Suppressor macrophage (primary cell): Measurements from ENCODE around the gene CR1L.
"Not testable (repeated sequence)": the region's sequence is repeated elsewhere in the genome, so short reads cannot be mapped to it uniquely, and the experiment has no call there.

Experiments
- DNase-seq, 4 experiments: peaks; one replicate each; pipeline ENCODE4 v3.0.0-alpha.2; 2020 to 2022

The CR1L gene

DNA sequence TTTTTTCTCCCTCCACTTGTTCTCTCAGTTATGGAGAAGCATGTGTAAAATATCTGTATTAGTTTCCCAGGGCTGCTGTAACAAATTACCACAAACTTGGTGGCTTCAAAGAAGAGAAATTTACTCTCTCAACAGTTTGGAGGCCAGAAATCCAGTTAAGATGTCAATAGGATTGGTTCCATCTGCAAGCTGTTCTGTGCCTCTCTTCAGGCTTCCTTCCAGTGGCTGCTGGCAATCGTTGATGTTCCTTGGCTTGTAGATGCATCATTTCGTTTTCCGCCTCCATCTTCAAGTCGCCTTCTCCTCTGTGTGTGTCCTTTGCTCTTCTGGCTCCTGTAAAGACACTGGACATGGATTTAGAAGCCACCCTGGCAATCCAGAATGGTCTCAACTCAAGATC is 45.6 kb downstream of the CR1L start:
- DNase-seq, result not testable (repeated sequence)

DNA sequence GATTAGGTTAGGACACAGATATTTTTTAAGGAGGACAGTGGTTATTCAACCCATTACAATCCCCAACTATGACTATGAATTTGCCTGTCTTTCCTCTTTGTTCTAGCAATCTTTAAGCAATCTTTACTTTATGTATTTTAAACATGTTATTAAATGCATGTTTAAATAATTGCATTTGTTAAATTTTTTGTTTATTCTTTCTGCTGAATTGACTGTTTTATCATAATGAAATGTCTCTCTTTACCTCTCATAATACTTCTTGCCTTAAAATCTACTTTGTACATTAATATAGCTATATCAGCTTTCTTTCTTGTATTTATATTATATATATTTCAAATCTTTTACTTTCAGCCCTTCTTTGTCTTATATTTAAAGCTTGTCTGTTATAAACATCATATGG is 46.1 kb downstream of the CR1L start:
- DNase-seq, result no peak

DNA sequence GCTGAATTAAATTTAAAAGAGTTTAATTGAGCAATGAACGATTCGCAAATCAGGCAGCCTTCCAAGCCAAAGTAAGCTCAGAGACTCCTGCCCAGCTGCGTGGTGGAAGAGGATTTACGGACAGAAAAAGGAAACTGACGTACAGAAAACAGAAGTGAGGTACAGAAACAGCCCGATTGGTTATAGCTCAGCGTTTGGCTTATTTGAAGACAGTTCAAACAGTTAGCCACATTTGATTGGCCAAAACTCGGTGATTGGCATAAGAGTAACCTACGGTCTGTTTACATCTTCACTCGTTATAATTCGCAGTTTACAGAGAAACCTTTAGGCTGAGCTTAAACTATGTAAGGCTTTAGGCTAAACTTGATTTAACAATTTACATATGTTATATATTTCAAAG is 46.9 kb downstream of the CR1L start:
- DNase-seq, result no peak

DNA sequence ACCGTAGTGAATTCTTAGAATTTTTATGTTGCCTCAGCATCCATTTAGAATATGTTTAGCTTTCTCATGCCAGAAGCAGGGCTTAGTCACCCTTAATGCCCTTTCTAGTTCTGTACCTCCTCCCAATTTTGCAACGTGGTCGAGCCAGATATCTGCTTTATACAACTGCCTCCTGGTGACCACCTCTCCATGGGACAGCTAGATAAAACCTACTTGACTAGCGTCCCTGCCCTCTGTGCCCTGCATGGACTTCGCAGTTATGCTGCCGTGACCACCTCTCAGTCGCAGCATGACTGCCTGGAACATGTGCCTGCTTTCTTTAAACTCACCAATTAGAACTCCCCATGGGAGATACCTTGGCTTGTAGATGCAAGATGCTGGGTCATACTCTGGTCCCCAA is 47.4 kb downstream of the CR1L start:
- DNase-seq, result not testable (repeated sequence)

DNA sequence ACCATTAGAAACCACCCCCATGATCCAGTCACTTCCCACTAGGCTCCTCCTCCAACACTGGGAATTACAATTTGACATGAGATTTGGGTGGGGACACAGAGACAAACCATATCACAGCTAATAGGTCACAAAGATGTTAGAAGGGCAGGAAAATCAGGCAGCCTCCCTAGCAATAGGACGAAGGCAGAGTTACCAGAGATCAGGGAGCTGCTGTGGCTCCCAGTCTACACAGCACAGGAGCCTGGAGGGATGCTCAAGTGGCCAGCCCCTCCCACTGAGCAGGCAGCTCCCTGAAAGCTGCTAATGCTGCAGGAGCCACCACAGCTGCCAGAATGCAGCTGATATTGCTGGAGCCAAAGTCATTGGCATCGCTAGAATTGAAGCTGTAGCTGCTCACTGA is 51.0 kb downstream of the CR1L start:
- no peak for DNase-seq

DNA sequence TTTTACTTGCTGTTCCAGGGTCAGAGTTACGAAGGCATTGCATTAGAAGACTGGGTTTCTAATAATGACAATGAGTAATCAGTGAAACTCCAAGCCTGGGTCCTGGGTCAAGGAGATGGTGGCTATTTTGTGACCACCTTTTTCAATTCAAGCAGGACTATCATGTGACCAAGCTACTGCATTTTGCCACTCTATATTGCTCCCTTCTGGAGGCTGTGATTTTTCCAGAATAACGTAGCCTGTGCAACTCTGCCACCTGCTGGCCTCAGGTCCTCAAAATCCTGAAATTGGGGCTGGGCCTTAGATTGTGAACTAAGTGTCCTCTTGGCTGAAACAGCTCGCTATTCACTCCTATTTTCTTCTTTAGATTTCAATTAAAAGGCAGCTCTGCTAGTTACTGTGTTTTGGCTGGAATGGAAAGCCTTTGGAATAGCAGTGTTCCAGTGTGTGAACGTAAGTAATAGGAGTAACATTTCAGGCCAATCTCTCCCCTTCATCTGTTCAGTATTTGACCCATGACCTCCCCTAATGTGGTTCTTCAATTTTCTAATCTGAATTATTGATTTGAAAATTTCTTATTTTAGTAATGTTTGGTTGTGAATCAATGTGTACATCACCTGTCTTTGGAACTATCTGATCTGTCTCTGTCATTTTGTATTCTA is 54.0 kb downstream of the CR1L start:
- peak; percentile 64 to 76 (median 71) for DNase-seq

DNA sequence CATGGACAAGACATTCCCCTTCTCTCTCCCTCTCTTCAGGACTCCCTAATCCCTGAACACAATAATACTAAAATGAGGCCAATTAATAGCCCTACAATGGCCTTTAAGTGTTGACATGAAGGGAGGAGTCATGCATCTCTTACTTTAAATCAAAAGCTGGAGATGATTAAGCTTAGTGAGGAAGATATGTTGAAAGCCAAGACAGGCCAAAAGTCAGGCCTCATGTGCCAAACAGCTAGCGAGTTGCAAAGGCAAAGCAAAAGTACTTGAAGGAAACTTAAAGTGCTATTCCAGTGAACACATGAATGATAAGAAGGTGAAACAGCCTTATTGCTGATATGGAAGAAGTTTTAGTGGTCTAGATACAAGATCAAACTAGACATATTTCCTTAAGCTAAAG is 57.4 kb downstream of the CR1L start:
- no peak for DNase-seq

DNA sequence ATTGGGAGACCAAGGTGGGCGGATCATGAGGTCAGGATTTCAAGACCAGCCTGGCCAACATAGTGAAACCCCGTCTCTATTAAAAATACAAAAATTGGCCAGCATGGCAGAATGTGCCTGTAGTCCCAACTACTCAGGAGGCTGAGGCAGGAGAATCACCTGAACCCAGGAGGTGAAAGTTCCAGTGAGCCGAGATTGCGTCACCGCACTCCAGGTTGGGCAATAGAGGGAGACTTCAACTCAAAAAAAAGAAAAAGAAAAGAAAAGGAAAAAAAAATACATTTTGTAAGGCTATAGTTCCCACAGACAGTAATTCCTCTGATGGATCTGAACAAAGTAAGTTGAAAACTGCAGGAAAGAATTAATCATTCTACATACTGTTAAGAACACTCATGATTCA is 58.8 kb downstream of the CR1L start:
- no peak for DNase-seq

DNA sequence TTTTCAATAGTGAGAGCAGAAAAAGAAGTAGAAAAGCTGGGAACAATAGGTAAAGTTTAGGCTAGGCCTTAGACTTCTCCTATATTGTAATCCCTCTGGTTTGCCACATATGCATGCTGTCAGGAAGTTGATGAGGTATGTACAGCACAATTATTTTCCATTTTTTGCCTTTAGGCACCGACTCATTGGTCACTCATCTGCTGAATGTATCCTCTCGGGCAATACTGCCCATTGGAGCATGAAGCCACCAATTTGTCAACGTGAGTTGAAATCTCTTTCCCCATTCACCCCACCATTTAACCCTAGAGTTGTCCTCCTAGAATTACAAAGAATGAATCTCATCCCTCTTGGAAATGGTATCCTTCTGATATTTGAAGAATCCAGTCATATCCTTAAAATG is 63.1 kb downstream of the CR1L start:
- DNase-seq, result not testable (repeated sequence)

DNA sequence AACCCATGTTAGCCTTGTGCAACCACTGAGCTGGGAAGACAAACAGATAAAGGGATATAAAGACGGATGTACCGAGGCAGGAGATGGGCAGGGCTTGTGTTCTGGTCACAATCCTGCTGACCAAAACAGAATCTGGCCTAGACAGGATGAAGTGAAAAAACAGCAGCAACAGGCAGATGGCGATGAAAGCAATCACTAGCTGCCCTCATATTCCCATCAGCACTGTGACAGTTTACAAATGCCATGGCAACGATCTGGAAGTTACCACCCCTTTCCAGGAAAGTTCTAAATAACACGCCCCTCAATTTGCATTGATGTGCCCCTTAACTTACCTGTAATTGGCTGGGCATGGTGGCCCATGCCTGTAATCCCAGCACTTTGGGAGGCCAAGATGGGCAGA is 66.4 kb downstream of the CR1L start:
- DNase-seq, result peak in 2 of 4 experiments; percentile 8 to 25

DNA sequence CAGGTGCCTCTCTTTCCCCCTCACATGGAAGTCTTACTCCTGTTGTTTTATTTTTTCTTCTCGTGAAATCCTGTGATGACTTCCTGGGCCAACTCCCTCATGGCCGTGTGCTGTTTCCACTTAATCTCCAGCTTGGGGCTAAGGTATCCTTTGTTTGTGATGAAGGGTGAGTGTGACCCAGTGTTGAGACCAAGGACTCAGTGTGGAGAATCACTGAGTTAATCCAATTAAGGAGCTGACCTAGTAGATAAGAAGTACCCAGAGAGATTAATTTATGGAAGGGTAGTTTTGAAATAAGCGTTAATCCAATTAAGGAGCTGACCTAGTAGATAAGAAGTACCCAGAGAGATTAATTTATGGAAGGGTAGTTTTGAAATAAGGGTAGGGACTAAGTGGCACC is 67.8 kb downstream of the CR1L start:
- not testable (repeated sequence) for DNase-seq

DNA sequence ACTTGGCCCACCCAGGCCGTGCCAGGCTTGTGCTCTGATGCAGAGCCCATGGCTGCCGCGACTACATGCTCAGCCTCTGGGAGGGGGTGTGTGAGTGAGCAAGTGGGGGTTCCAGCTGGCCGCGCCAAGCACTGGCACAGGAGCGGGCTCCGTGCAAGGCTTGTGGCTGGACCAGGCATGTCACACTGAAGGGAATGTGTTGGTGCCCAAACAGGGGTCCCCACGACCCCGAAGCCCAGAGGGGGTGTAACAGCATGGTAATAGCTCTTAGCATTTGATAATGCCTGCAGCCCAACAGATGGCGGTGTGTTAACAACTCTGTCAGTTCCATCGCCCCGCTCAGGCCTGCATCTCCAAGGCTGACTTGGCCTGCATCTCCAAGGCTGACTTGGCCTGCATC is 68.6 kb downstream of the CR1L start:
- no peak for DNase-seq

DNA sequence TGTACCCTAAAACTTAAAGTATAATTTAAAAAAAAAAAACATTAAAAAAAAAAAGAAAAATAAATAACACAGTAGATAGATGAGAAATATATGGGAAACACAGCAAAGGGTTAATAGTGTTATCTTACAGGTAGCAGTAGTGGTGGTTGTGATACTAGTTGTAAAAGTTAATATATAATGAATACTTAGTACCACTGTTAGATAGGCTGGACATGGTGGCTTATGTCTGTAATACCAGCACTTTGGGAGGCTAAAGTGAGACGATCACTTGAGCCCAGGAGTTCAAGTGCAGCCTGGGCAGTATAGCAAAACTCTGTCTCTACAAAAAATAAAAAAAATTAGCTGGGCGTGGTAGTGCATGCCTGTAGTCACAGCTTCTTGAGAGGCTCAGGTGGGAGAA is 74.3 kb downstream of the CR1L start:
- DNase-seq, result no peak

DNA sequence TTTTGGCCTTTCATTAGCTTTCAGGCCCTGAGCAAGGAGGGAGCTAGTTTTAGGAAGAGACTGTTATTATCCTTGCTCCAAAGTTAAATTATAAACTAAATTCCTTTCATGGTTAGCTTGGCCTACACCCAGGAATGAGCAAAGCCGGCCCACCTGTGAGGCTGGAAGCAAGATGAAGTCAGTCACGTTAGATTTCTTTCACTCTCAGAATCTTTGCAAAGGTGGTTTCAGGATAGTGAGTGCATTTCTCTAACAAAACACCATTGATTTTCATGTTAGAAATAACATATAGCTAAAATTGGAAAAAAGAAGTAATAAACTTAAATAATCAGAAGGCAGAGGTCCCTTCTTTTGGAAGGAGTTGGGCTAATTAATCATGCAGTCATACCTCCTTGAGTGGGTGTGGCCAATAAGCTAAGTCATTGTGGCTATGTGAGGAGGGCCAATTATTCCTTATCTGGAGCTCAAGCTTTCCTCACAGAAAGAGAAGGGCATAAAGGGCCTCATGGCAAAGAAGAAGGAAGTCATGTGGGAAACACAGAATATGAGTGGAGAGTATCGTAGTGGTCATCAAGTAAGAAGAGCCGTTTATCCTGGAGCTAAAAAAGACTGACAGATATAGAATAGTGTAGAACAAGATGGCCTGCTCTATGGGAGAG is 83.4 kb downstream of the CR1L start:
- DNase-seq, result peak in 3 of 4 experiments; percentile 6 to 19 (median 15)

DNA sequence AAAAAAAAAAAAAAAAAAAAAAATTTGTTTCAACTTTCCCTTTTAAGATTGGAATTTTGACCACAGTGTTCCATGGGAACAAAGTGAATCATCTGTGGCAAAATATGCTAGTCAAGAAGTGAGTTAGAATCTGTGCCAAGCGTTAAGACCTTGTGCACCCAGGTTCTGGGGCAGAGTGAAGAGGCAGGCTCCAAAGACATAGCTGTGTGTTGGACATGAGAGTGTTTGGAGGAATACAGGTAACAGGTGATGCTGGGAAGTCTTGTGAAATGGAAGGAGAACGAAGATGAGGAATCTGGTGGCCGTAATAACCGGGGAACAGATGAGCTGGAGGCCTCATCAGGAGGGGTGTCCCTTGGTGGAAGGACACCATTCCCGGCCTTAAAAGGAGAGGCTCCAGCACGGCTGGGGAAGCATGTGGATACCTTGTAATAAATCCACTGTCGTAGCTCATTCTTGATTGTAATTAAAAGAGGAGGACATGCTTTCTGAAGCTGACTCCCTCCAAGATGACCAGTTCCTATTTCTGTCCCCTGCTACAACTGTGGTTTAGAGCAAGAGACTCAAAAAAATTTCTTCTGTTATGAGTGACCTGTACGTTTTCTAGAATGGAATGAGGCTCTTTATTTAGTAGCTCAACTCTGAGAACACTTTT is 92.7 kb downstream of the CR1L start:
- DNase-seq, result not testable (repeated sequence)

DNA sequence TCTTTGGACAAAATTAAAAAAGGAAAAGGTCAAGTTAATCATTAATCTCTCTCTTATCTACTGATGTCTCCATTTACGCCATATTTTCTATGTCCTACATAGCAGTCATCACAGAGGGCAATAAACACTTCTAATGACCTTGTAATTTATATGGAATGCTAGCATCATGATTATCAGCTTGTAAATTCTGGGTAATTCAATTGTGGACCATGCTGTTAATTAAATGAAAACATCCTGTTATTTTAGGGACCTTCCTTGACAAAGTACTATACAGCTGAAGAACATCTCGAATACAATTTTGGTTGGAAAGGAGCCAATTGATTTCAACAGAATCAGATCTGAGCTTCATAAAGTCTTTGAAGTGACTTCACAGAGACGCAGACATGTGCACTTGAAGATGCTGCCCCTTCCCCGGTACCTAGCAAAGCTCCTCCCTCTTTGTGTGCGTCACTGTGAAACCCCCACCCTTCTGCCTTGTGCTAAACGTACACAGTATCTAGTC is 93.3 kb downstream of the CR1L start:
- DNase-seq, result not testable (repeated sequence)

DNA sequence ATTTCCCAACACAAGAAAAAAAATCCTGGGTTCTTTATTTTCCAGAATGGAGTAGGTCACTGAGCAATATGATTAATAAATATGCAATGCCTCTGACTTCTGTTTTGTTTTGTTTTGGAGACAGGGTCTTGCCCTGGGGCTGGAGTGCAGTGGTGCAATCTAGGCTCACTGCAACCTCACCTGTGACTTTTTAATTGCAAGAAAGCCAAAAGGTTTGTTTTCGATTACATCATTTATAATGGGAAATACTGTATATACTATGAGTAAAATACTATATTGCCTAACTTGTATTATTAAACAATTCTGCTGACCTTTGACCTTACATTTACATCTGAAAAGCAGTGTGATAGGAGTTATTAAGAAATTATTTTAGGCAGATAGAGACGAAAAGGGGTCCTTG is 95.3 kb downstream of the CR1L start:
- no peak for DNase-seq

DNA sequence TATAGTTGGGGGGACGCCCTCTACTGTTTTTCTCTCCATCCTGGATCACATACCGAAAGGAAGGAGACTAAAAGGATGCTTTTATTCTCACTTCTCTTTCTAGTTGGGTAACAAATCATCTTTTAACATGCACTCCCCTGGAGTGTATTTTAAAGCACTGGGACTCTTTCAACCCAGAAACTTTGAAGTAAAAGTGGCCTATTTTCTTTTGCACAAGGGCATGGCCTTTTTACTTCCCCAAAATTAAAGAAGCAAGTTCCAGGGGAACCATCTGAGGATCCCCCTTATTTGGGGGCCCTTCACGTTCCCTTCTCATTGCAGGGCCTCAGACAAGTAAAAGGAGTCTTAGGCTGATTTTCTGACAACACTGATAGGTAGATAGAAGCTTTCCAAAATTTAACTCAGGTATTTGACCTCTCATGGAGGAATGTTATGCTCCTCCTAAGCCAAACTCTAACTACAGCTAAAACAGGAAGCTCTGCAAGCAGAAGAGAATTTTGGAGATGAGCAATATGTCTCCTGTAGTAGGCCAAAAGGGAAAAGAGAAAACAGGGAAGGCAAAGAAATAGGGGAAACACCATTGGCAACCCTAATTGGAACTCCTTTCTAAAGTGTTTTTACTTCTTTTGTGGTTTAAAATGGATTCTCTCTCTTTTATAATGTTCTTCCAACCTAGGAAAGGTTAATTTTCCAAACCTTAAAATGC is 98.1 kb downstream of the CR1L start:
- DNase-seq, result peak; percentile 29 to 68 (median 51)

DNA sequence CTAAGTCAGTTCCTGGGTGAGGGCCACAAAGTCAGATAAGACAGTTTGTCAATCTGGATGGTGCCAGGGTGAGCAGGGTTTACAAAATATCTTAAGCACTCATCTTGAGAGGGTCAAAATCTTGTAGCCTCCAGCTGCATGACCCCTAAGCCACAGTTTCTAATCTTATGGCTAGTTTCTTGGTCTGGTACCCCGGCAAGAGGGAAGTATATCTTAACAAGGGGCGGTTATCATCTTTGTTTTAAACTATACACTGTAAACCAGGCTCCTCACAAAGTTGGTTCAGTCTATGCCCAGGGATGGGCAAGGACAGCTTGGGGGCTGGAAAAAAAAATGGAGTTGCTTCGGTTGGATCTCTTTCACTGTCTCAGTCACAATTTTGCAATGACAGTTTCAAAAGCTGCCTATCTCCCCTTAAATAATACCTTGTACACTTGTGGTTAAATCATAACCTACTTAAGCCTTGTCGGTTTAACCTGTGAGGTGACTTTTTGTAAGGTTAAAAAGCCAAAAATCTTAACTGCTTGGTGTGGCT is 99.1 kb downstream of the CR1L start:
- no peak for DNase-seq

DNA sequence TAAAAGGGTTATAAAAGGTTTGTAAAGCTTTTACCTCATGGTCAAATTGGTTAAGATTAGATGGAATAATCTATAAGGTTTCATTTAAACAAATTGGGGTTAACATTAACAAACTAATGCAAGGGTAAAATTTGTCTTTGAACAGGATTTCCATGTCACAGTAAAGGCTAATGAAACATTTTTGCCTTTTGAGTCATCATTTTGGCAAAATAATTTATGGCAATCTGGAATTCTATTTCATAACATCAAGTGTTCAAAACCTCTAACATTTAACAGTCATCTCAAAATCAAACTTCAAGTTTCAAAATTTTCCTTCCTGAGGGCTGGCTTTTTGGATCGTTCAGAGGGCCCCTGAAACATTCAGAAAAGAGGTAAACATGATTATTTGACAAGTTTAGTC is 100.4 kb downstream of the CR1L start:
- no peak for DNase-seq

DNA sequence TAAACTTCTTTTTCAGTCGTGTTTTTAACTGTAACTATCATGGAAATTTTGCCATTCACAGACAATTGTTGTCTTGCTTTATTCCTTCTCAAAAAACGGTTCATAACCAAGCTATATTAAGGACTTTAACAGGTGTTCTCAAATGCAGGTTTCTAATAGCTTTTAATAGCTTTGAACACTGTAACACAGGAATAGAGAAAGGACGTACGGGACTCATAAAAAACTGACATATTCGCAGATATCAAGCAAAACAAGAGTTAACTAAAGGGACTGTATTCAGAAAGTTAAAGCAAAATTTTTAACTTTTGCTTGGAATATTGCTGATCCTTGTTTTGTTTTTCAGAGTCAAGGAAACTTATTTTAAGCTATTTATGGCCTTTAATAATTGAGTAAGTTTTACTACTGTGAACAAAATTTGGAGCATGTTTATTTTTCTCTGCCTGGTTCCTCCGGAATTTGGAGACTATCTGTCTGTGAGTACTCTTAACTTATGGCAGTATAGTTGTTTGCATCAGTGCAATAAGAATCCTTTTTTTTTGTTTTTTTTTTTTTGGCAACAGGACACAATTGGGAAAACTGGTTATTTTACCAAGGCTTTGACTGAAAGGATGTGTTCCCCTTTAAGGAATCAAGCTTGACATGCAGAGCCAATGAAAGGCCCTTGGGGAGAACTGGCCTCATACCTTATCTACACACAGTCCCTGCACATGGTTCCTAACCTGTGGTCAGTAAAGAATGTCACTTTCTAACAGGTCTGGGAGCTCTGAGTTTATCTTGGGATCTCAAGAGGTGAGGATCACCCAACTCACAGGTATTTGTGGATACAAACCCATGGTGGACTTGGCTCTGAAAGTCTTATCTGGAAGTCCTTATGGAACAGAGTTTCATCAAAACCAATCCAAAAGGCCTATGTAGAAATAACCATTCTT is 101.2 kb downstream of the CR1L start:
- DNase-seq, result no peak
